ENCODE results near the gene CLSTN2. TPM values are rescaled to one million over a fixed set of nuclear protein-coding genes. Genes with fewer than 3 reads are reported as not detected.

Gene CLSTN2
- total RNA-seq, 1 experiment from 2014 or later = 0.68 TPM

GRCh38 chr3:140574375-140574774, 639.4 kb downstream of the CLSTN2 start:
- H2BK20ac ChIP-seq (ENCODE audit: low read depth, low read length, poor library complexity, severe bottlenecking) = no peak overlapping the region
- H3K27ac ChIP-seq (ENCODE audit: insufficient read length, low read depth, low read length) = no peak overlapping the region
- no peaks in the 10 kb centered on the region for H3K36me3 Mint-ChIP-seq (ENCODE audit: insufficient read depth in 1 of 3, low read depth in 3 of 3)
- H3K9ac ChIP-seq (ENCODE audit: extremely low read depth, insufficient read length, low read length) = no peak overlapping the region
- no peak for DNase-seq
- H4K91ac ChIP-seq (ENCODE audit: insufficient read length, low read depth, low read length) = no peak overlapping the region
- WGBS (ENCODE audit: extremely low coverage, insufficient read length, low lambda C conversion rate) = no CpG with 5 or more reads among the region's 5 CpGs
- no peak overlapping the region for H3K4me3 Mint-ChIP-seq
- 0 out of 4 replicates have a peak, but pooled peaks cover 0 to 2% of the 10 kb centered on the region in 2 experiments for H3K4me1 Mint-ChIP-seq
- no peaks in the 10 kb centered on the region for H3K23me2 ChIP-seq (ENCODE audit: insufficient read length, low read depth, low read length, poor library complexity, severe bottlenecking)
- H3K27me3 Mint-ChIP-seq (ENCODE audit: low read depth) = no peaks in the 10 kb centered on the region
- no peak overlapping the region for H2BK15ac ChIP-seq (ENCODE audit: low read depth, low read length)
- H3T11ph ChIP-seq (ENCODE audit: low read length) = no peak overlapping the region
- no peak overlapping the region for H2BK12ac ChIP-seq (ENCODE audit: insufficient read length, low read depth, low read length)
- H3K23ac ChIP-seq (ENCODE audit: insufficient read length, low read depth, low read length) = no peak overlapping the region
- H3K14ac ChIP-seq (ENCODE audit: insufficient read depth, low read length) = no peak overlapping the region
- H3K4me2 ChIP-seq (ENCODE audit: insufficient read depth, insufficient read length, low read length) = no peak overlapping the region
- H4K5ac ChIP-seq (ENCODE audit: insufficient read length, low read depth, low read length) = no peak overlapping the region
- no peak overlapping the region for H3K4ac ChIP-seq (ENCODE audit: low read depth, low read length)
- H3K4me1 ChIP-seq (ENCODE audit: insufficient read depth, low read length) = no peaks in the 10 kb centered on the region
- no peaks in the 10 kb centered on the region for H3K79me1 ChIP-seq (ENCODE audit: insufficient read depth, low read depth, low read length, poor library complexity, severe bottlenecking)
- H3K18ac ChIP-seq (ENCODE audit: insufficient read length, low read depth, low read length) = no peak overlapping the region
- no peaks in the 10 kb centered on the region for H3K9me3 Mint-ChIP-seq
- H2AK5ac ChIP-seq (ENCODE audit: insufficient read length, low read length) = no peak overlapping the region
- H2BK120ac ChIP-seq (ENCODE audit: low read depth, low read length, poor library complexity, severe bottlenecking) = no peak overlapping the region
- no peak overlapping the region for H4K8ac ChIP-seq (replicated peaks; ENCODE audit: insufficient read length, low read depth, low read length)
- H3K56ac ChIP-seq (ENCODE audit: insufficient read length, low read depth, low read length) = no peak overlapping the region
- H3K27ac Mint-ChIP-seq = no peak overlapping the region
- no peaks in the 10 kb centered on the region for H4K20me1 ChIP-seq (ENCODE audit: control insufficient read depth, insufficient read depth, insufficient read length)
- H3K79me2 ChIP-seq (ENCODE audit: insufficient read depth, low read length) = no peaks in the 10 kb centered on the region
- no peak overlapping the region for H2AFZ ChIP-seq (ENCODE audit: low read length)
- H2BK5ac ChIP-seq (ENCODE audit: insufficient read length, low read length) = no peak overlapping the region
- no peaks in the 10 kb centered on the region for H3K27me3 ChIP-seq (ENCODE audit: insufficient read depth, low read length)
- H3K9me3 ChIP-seq (ENCODE audit: control insufficient read depth, low read depth, low read length) = no peaks in the 10 kb centered on the region
- no peak for TF ChIP-seq CTCF (conservative IDR thresholded peaks at IDR 0.05)

Measured in H9 (cell line).